Gastrocnemius medialis (tissue), 4 donors: Measurements from ENCODE around the gene PHTF1.

ENCODE experiments used
- CTCF ChIP-seq, 5 experiments: fragments of 450-650 bp in 3 of 5; fragments of 200-600 bp in 2 of 5; sonication (generic) in 2 of 5; IDR thresholded peaks in 4 of 5; conservative IDR thresholded peaks in 1 of 5; 1 replicate in 4 of 5; 2 replicates in 1 of 5; pipeline ENCODE4 v1.5.1; 2016 to 2019; ENCODE audit warnings: antibody characterized with exemption in 5 of 5, mild to moderate bottlenecking in 3 of 5, moderate library complexity in 3 of 5
- POLR2A ChIP-seq, 2 donors: fragments of 450-650 bp; IDR thresholded peaks; one replicate each; pipeline ENCODE4 v1.6.1; 2017; ENCODE audit warnings: antibody characterized with exemption in 2 of 2, mild to moderate bottlenecking in 2 of 2, moderate library complexity in 2 of 2

DNA sequence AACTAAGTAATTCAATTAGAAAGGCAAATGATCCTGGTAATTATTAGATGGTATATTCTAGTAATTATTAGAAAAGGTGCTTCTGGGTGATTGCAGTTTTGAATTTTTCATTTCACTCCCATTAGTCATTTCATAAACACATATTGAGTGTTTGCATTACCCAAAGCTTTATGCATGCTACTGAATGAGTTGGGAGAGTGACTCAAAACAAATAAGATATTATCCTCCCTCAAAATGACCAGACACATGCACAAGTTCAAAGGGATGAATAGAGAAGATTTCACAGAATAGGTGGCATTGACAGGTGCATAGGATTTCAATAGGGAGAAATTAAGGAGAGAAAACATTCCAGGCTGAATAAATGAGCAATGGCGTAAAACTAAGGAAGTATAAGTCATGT lies 84.7 kb downstream of the PHTF1 start:
- TF ChIP-seq CTCF (IDR thresholded peaks at IDR 0.05 in 4 of 5, conservative IDR thresholded peaks at IDR 0.05 in 1 of 5), result no peak
- TF ChIP-seq POLR2A (IDR thresholded peaks at IDR 0.05), result no peak
